Aorta (tissue), 5 donors: ENCODE data around the gene CCDC9B. TPM values are rescaled to one million over a fixed set of nuclear protein-coding genes. Genes with fewer than 3 reads are reported as not detected.

Experiments used
- ATAC-seq: fragments of 200-7000 bp; cut with Tn5 transposase; one replicate; pipeline ENCODE4 v1.9.1; 2022; ENCODE audit warnings: moderate library complexity; ENCODE audit not compliant: low FRiP score
- DNase-seq, 2 donors: peaks; one replicate each; pipeline ENCODE4 v3.0.0-alpha.2; 2020
- H3K27ac ChIP-seq, 2 donors: one replicate each; pipeline ENCODE4 v1.5.1; 2013; ENCODE audit warnings: low read length in 2 of 2, mild to moderate bottlenecking in 2 of 2, moderate library complexity in 2 of 2, control low read depth in 1 of 2, inconsistent platforms in 1 of 2, low read depth in 1 of 2
- H3K27me3 ChIP-seq, 2 donors: one replicate each; pipeline ENCODE4 v1.6.1; 2013; ENCODE audit warnings: control low read depth in 1 of 2, low read length in 1 of 2, mild to moderate bottlenecking in 1 of 2, moderate library complexity in 1 of 2; ENCODE audit not compliant: insufficient read depth in 2 of 2, control insufficient read depth in 1 of 2
- H3K36me3 ChIP-seq, 2 donors: one replicate each; pipeline ENCODE4 v1.6.1; 2013; ENCODE audit warnings: control low read depth in 1 of 2, low read length in 1 of 2, mild to moderate bottlenecking in 1 of 2; ENCODE audit not compliant: insufficient read depth in 2 of 2, control insufficient read depth in 1 of 2
- H3K4me1 ChIP-seq, 2 donors: one replicate each; pipeline ENCODE4 v1.6.1; 2013; ENCODE audit warnings: low read length in 2 of 2, control low read depth in 1 of 2, mild to moderate bottlenecking in 1 of 2, moderate library complexity in 1 of 2; ENCODE audit not compliant: insufficient read depth in 2 of 2, control insufficient read depth in 1 of 2
- H3K4me3 ChIP-seq, 2 donors: one replicate each; pipeline ENCODE4 v1.5.1; 2013; ENCODE audit warnings: low read length in 2 of 2, control low read depth in 1 of 2, mild to moderate bottlenecking in 1 of 2
- H3K9me3 ChIP-seq: one replicate; pipeline ENCODE4 v1.6.1; 2013; ENCODE audit warnings: mild to moderate bottlenecking, low read length; ENCODE audit not compliant: control insufficient read depth
- WGBS, 2 donors: extraction: QIAGEN DNeasy Blood & Tissue Kit; methylation state at CpG; one replicate each; pipeline ENCODE4 v1.1.7; 2013; 5-methylcytosine and 5-hydroxymethylcytosine counted together
- intact Hi-C, 2 donors: fragments of 100-400 bp; cut with DNase I; formaldehyde crosslinking; loops; one replicate each; pipeline versions ENCODE4 v1.14.2 to v1.15.0; 2022
- polyA plus RNA-seq, 2 donors: library from polyadenylated mRNA; stranded (reverse); fragments of 200-250 nt; gene quantifications; one replicate each; pipeline ENCODE4 v1.2.3, GENCODE V29; 2013
- total RNA-seq, 2 donors: library from RNA; stranded (reverse); fragmentation: NEBNext Ultra II Directional; extraction: Animal tissue kit (Norgen Biotek cat#: 25700); gene quantifications; one replicate each; pipeline ENCODE4 v1.2.1, GENCODE V29; 2021
- donor health status: healthy with polysubstance abuse.
- donor health status: Bipolar disorder and iron deficiency.
- donor health status: DM: no; HTN: no; CAD: no.
- donor health status: DM: no; HTN: no; CAD: no.
- donor health status: DM: yes; HTN: yes; CAD: no.

The CCDC9B gene
- total and polyA plus RNA-seq, 4 donors = 16.2 to 66.6 (median 51.9) TPM

DNA sequence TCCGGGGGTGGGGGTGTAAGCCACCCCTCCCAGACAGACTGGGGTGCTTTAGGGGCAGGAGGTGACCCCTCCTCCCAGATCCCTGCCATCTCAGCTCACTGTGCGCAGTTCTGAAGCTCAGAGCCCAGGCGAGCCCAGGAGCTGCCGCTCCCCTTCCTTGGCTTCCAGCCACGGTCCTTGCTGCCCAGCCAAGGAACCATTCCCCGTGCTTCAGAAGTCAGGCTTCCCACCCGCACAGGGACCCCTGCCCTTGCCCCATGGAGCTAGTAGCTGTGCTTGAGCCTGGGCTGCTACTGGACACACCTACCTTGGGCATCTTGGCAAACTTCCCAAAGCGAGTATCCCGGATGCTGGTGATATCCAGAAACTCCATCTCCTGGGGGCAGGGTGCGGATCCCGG, 37.8 kb downstream of the CCDC9B start:
- Histone ChIP-seq H3K27me3 (no peaks in the 10 kb centered on the region), H3K4me1 (no peaks in the 10 kb centered on the region), H3K27ac (no peak overlapping the region), H3K36me3 (no peaks in the 10 kb centered on the region), H3K9me3 (no peaks in the 10 kb centered on the region), H3K4me3 (no peak overlapping the region)
- DNase-seq = peak; percentile 35 to 39
- intact Hi-C loops = no loop called here
- 53 to 56% methylated on average over 11 of the region's 11 CpGs for WGBS, 2 donors
- no peak for ATAC-seq

GRCh38 chr15:40302288-40302886, 38.4 kb downstream of the CCDC9B start:
- Histone ChIP-seq H3K4me3 (no peak overlapping the region), H3K27ac (no peak overlapping the region), H3K4me1 (no peaks in the 10 kb centered on the region), H3K36me3 (no peaks in the 10 kb centered on the region), H3K27me3 (no peaks in the 10 kb centered on the region), H3K9me3 (no peaks in the 10 kb centered on the region)
- no peak for ATAC-seq
- DNase-seq = peak; percentile 41 to 62
- 96 to 97% methylated on average over 18 to 19 of the region's 19 CpGs for WGBS, 2 donors
- intact Hi-C loops = no loop called here

DNA sequence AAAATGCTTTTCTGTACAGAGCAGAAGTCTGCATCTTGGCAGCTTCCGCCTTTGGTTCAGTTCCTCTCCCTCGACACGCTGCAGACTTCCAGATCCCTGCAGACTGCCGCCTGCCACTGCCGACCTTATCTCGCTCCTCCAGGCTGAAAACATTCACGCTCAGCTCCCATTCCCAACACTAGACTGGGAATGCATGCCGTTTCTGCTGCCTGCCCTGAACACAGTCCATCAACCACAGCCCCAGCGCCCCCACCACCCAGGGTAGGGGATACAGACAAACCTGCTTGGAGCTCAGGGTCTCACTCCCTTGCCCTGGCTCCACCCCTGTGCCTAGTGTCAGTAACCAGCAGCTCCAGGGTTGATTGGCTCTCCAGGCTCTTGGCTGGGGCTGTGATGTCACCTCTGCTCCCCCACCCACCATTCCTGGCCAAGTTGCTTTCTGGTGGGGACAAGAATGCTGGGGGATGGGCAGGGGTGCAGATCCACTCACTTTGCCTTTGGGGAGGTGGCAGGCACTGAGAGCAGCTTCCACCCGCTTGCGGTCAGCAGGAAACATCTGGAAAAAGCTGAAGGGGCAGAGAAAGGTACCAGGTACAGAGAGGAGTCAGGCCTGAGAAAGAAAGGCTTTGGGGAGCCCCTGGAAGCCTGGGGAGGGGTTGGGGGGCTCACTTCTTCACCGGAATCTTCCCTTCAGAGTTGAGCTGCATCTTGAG, 39.1 kb downstream of the CCDC9B start:
- no peaks in the 10 kb centered on the region for H3K36me3 ChIP-seq
- no peaks in the 10 kb centered on the region for H3K4me1 ChIP-seq
- no peak for ATAC-seq
- intact Hi-C loops = no loop called here
- DNase-seq = peak; percentile 33 to 36
- 34 to 35% methylated on average over 12 of the region's 12 CpGs for WGBS, 2 donors
- H3K4me3 ChIP-seq = no peak overlapping the region
- no peaks in the 10 kb centered on the region for H3K9me3 ChIP-seq
- H3K27me3 ChIP-seq = no peaks in the 10 kb centered on the region
- H3K27ac ChIP-seq = no peak overlapping the region

- intact Hi-C loops = no loop called here
- Histone ChIP-seq H3K9me3 (no peaks in the 10 kb centered on the region), H3K27ac (no peak overlapping the region), H3K27me3 (no peaks in the 10 kb centered on the region), H3K4me1 (no peaks in the 10 kb centered on the region), H3K4me3 (no peak overlapping the region), H3K36me3 (no peaks in the 10 kb centered on the region)
- ATAC-seq (no peak), DNase-seq (peak in 1 of 2 donors; percentile 12)
- WGBS, 2 donors = 94 to 95% methylated on average over 2 of the region's 2 CpGs
Observed at GRCh38 chr15:40300771-40301170, 40.0 kb downstream of the CCDC9B start.

- H3K4me3 ChIP-seq = no peak overlapping the region
Observed at GRCh38 chr15:40300367-40300766, 40.4 kb downstream of the CCDC9B start.

DNA sequence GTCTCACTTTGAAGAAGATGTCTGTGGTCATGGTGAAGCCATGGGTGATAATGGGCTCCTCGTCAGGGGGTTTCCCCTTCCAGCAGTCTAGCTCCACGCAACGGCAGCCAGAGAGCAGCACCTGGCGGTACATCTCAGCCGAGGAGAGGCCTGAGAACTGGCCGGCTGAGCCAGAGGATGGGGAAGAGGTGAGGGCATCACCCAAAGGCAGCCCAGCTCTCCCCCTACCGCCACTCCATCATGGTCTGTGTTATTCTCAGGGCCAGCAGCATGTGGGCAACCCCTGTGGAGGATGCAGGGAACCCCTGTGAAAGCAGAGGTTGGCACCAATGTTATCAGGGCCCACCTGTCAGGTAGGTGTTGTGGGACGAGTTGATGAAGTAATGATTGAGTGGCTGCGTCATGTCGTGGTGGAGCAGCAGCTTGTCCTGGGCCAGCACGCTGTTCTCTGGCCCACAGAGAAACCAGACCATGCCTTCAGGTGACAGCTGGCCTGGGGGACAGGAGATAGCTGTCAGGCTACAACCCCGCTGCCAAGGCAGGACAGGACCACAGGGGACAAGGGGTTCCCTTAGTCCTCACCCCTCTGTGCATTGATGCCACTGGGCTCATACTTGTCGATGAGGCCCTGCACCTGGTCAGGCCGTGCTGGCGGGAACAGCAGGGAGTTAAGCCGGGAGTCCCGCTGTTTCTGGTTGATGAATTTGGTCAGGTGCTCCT, 42.4 kb downstream of the CCDC9B start:
- no peak overlapping the region for H3K27ac ChIP-seq
- no peaks in the 10 kb centered on the region for H3K4me1 ChIP-seq
- ATAC-seq = no peak
- intact Hi-C loops = no loop called here
- no peaks in the 10 kb centered on the region for H3K27me3 ChIP-seq
- no peaks in the 10 kb centered on the region for H3K9me3 ChIP-seq
- no peak overlapping the region for H3K4me3 ChIP-seq
- no peaks in the 10 kb centered on the region for H3K36me3 ChIP-seq
- peak; percentile 21 to 36 for DNase-seq
- WGBS, 2 donors = 97% methylated on average over 17 of the region's 17 CpGs

More at GRCh38 chr15:40300367-40300766, 40.4 kb downstream of the CCDC9B start:
- no peaks in the 10 kb centered on the region for H3K4me1 ChIP-seq
- DNase-seq (no peak), ATAC-seq (no peak)
- WGBS, 2 donors = 98 to 99% methylated on average over 2 of the region's 2 CpGs
- no peaks in the 10 kb centered on the region for H3K9me3 ChIP-seq
- H3K27ac ChIP-seq = no peak overlapping the region
- H3K36me3 ChIP-seq = no peaks in the 10 kb centered on the region
- H3K27me3 ChIP-seq = no peaks in the 10 kb centered on the region
- intact Hi-C loops = no loop called here

- Histone ChIP-seq H3K4me3 (no peak overlapping the region), H3K27me3 (no peaks in the 10 kb centered on the region), H3K27ac (no peak overlapping the region), H3K4me1 (no peaks in the 10 kb centered on the region), H3K9me3 (no peaks in the 10 kb centered on the region), H3K36me3 (no peaks in the 10 kb centered on the region)
- 96 to 97% methylated on average over 10 of the region's 10 CpGs for WGBS, 2 donors
- intact Hi-C loops = no loop called here
- no peak for ATAC-seq
- peak; percentile 35 to 44 for DNase-seq
Observed at GRCh38 chr15:40297356-40297755, 43.4 kb downstream of the CCDC9B start.

DNA sequence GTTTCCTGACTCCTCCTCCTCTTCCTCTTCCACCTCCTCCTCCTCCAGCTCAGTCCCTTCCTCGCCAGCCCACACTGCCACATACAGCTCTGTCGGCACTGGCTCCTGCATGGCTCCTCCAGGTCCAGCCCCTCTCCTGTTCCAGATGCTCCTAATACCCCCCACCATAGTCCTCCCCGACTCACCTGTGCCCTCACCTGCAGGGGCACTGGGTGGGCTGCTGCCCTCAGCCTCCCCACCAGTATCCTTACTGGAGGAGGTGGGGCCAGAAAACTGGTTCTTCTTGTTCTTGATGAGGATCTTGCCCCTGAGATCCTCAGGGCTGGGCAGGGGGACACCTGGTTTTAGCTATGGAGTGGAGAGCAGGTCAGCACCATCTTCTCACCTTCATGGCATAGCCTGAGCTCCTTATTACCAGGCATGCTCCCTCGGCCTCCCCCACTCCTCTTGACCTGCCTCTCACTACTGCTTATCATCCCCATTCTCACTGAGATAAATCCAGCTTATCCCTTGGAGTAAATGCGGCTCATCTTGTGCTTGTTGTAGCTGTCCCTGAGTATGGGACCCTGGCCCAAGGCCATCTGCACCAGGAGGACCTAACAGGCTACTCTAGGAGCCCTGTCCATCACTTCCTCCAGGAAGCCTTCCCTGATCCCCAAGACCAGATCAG, 44.0 kb downstream of the CCDC9B start:
- Histone ChIP-seq H3K36me3 (no peaks in the 10 kb centered on the region), H3K27me3 (no peaks in the 10 kb centered on the region), H3K4me1 (no peaks in the 10 kb centered on the region), H3K4me3 (no peak overlapping the region), H3K27ac (no peak overlapping the region), H3K9me3 (no peaks in the 10 kb centered on the region)
- intact Hi-C loops = no loop called here
- 91 to 94% methylated on average over 5 of the region's 5 CpGs for WGBS, 2 donors
- ATAC-seq (no peak), DNase-seq (peak; percentile 11 to 43)
